Upper lobe of left lung (tissue), 6 donors: ENCODE measurements around the gene SLC25A20. TPM values are rescaled to one million over a fixed set of nuclear protein-coding genes. Genes with fewer than 3 reads are reported as not detected.

Experiments
- ATAC-seq, 2 donors: fragments of 200-7000 bp; cut with Tn5 transposase; one replicate each; pipeline ENCODE4 v1.9.1; 2022; ENCODE audit warnings: mild to moderate bottlenecking in 2 of 2, moderate library complexity in 2 of 2; ENCODE audit not compliant: low FRiP score in 2 of 2
- DNase-seq, 2 donors: peaks; one replicate each; pipeline ENCODE4 v3.0.0-alpha.2; 2019 to 2020
- H3K27ac ChIP-seq, 4 donors: fragments of 200-600 bp; sonication (generic); one replicate each; pipeline ENCODE4 v1.5.1; 2016 to 2019
- H3K27me3 ChIP-seq, 4 donors: fragments of 200-600 bp; sonication (generic); one replicate each; pipeline ENCODE4 v1.5.1; 2017 to 2019
- H3K36me3 ChIP-seq, 4 donors: fragments of 200-600 bp; sonication (generic); one replicate each; pipeline ENCODE4 v1.5.1; 2016 to 2019
- H3K4me1 ChIP-seq, 4 donors: fragments of 200-600 bp; sonication (generic); one replicate each; pipeline ENCODE4 v1.5.1; 2018 to 2019
- H3K4me3 ChIP-seq, 4 donors: fragments of 200-600 bp; sonication (generic); one replicate each; pipeline ENCODE4 v1.5.1; 2017 to 2019; ENCODE audit warnings: mild to moderate bottlenecking in 2 of 4, moderate library complexity in 1 of 4
- H3K9me3 ChIP-seq, 4 donors: fragments of 200-600 bp; sonication (generic); one replicate each; pipeline ENCODE4 v1.5.1; 2018 to 2019
- EP300 ChIP-seq, 4 donors: sonication (generic); formaldehyde crosslinking; IDR thresholded peaks; one replicate each; pipeline ENCODE4 v1.5.1; 2017; ENCODE audit warnings: antibody characterized with exemption in 4 of 4, control low read depth in 2 of 4
- POLR2A ChIP-seq, 4 donors: fragments of 450-650 bp; IDR thresholded peaks; one replicate each; pipeline ENCODE4 v1.5.1; 2016 to 2017; ENCODE audit warnings: antibody characterized with exemption in 4 of 4, mild to moderate bottlenecking in 2 of 4
- POLR2AphosphoS5 ChIP-seq, 2 donors: sonication (generic); formaldehyde crosslinking; IDR thresholded peaks; one replicate each; pipeline ENCODE4 v1.5.1; 2017; ENCODE audit warnings: antibody characterized with exemption in 2 of 2
- WGBS, 2 donors: methylation state at CpG; one replicate each; pipeline ENCODE4 v1.1.5; 2017 to 2018; 5-methylcytosine and 5-hydroxymethylcytosine counted together
- total RNA-seq, 6 donors: library from RNA; depleted of rRNA in 4 of 6; stranded (reverse); fragments of >200 nt in 4 of 6; gene quantifications; one replicate each; pipeline versions ENCODE4 v1.1.0 to v1.2.1, GENCODE V29; 2016 to 2021
- TF ChIP-seq, protein P1 (sequence below), 6 experiments: fragments of 450-650 bp in 4 of 6; fragments of 200-600 bp in 2 of 6; sonication (generic) in 2 of 6; IDR thresholded peaks; one replicate each; pipeline ENCODE4 v1.5.1; 2016 to 2019; ENCODE audit warnings: antibody characterized with exemption in 6 of 6
- donor health status: DM: no; HTN: no; CAD: no; lungs with moderate emphysema.
- donor health status: DM: no; HTN: yes; CAD: no; lungs with severe emphysema.

The SLC25A20 gene
- total RNA-seq, 6 donors from 2014 or later = 15.1 to 32.7 (median 19.2) TPM

- DNase-seq (peak; percentile 93 to 98), ATAC-seq (peak; percentile 95 to 98)
- peak within 1 kb of the TSS; percentile 90 to 98 (median 92) for H3K27ac ChIP-seq
- H3K9me3 ChIP-seq = no peaks in the 10 kb centered on the region
- peaks cover 20 to 26% (median 24%) of the 10 kb centered on the region in 4 donors for H3K4me1 ChIP-seq
- H3K4me3 ChIP-seq = peak within 1 kb of the TSS; percentile 44 to 95 (median 92)
- no peaks in the 10 kb centered on the region for H3K27me3 ChIP-seq
- H3K36me3 ChIP-seq = no peaks in the 10 kb centered on the region
- 2 to 17% methylated on average over 10 to 54 of the region's 81 CpGs for WGBS, 2 donors
- TF ChIP-seq, protein P1, sequence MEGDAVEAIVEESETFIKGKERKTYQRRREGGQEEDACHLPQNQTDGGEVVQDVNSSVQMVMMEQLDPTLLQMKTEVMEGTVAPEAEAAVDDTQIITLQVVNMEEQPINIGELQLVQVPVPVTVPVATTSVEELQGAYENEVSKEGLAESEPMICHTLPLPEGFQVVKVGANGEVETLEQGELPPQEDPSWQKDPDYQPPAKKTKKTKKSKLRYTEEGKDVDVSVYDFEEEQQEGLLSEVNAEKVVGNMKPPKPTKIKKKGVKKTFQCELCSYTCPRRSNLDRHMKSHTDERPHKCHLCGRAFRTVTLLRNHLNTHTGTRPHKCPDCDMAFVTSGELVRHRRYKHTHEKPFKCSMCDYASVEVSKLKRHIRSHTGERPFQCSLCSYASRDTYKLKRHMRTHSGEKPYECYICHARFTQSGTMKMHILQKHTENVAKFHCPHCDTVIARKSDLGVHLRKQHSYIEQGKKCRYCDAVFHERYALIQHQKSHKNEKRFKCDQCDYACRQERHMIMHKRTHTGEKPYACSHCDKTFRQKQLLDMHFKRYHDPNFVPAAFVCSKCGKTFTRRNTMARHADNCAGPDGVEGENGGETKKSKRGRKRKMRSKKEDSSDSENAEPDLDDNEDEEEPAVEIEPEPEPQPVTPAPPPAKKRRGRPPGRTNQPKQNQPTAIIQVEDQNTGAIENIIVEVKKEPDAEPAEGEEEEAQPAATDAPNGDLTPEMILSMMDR (IDR thresholded peaks at IDR 0.05) = peak in 2 of 6 experiments; percentile 28 to 41
- TF ChIP-seq EP300 (IDR thresholded peaks at IDR 0.05) = no peak
- TF ChIP-seq POLR2A (IDR thresholded peaks at IDR 0.05) = peak in 3 of 4 donors; percentile 71 to 95 (median 75)
- TF ChIP-seq POLR2AphosphoS5 (IDR thresholded peaks at IDR 0.05) = peak; percentile 62 to 89
Observed at GRCh38 chr3:48847504-48848423, 50.9 kb downstream of the SLC25A20 start, which contains the start of gene PRKAR2A. Gene PRKAR2A (minus strand): TSS chr3:48847874. CDS start chr3:48847596, 278 bp downstream.

GRCh38 chr3:48847053-48847503 is 51.6 kb downstream of the SLC25A20 start:
- TF ChIP-seq EP300 (IDR thresholded peaks at IDR 0.05) (no peak), POLR2AphosphoS5 (IDR thresholded peaks at IDR 0.05) (peak in 1 of 2 donors; percentile 4)
- no peaks in the 10 kb centered on the region for H3K9me3 ChIP-seq
- DNase-seq (peak; percentile 86 to 95), ATAC-seq (peak; percentile 79 to 82)
- H3K27ac ChIP-seq = peak overlapping the region; percentile 90 to 98 (median 92)
- WGBS, 2 donors = 0 to 1% methylated on average over 14 to 27 of the region's 42 CpGs
- H3K4me3 ChIP-seq = peak overlapping the region; percentile 44 to 95 (median 92)
- no peaks in the 10 kb centered on the region for H3K36me3 ChIP-seq
- peaks cover 20 to 26% (median 24%) of the 10 kb centered on the region in 4 donors for H3K4me1 ChIP-seq
- H3K27me3 ChIP-seq = no peaks in the 10 kb centered on the region

- WGBS, 2 donors = 46 to 52% methylated on average over 2 of the region's 2 CpGs
- ATAC-seq (no peak), DNase-seq (no peak)
- no peaks in the 10 kb centered on the region for H3K27me3 ChIP-seq
- no peaks in the 10 kb centered on the region for H3K9me3 ChIP-seq
- H3K4me3 ChIP-seq = peak overlapping the region in 1 of 4 donors; percentile 93
- TF ChIP-seq EP300 (IDR thresholded peaks at IDR 0.05) = no peak
- TF ChIP-seq, protein P1 (IDR thresholded peaks at IDR 0.05) = no peak
- no peaks in the 10 kb centered on the region for H3K36me3 ChIP-seq
- H3K4me1 ChIP-seq = peaks cover 20 to 26% (median 24%) of the 10 kb centered on the region in 4 donors
- no peak overlapping the region for H3K27ac ChIP-seq
Observed at GRCh38 chr3:48845170-48845569, 53.5 kb downstream of the SLC25A20 start.

DNA sequence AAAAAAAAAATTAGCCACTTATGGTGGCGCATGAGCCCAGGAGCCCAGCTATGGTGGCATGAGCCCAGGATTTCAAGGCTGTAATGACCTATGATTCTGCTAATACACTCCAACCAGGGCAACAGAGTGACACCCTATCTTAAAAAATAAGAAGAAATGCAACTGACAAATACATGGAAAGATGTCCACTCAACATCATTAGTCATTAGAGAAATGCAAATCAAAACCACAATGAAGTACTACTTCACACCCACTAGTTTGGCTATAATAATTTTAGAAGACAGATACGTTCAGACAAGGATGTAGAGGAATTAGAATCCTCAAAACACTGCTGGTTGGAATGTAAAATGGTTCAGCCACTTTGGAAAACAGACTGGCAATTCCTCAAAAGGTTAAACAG is 61.5 kb downstream of the SLC25A20 start:
- 79 to 88% methylated on average over 2 of the region's 2 CpGs for WGBS, 2 donors

More for the DNA sequence above, 61.5 kb downstream of the SLC25A20 start:
- DNase-seq = no peak
- no peak for ATAC-seq
- H3K36me3 ChIP-seq = peaks cover 0 to 11% (median 4%) of the 10 kb centered on the region in 4 donors
- no peak overlapping the region for H3K4me3 ChIP-seq
- H3K9me3 ChIP-seq = no peaks in the 10 kb centered on the region
- no peak overlapping the region for H3K27ac ChIP-seq
- H3K4me1 ChIP-seq = peaks cover 0 to 8% (median 0%) of the 10 kb centered on the region in 4 donors
- TF ChIP-seq POLR2AphosphoS5 (IDR thresholded peaks at IDR 0.05) (no peak), EP300 (IDR thresholded peaks at IDR 0.05) (no peak)
- TF ChIP-seq, protein P1 (IDR thresholded peaks at IDR 0.05) = no peak
- H3K27me3 ChIP-seq = no peaks in the 10 kb centered on the region
